Measurements from ENCODE around the gene JPH2.

Gene JPH2

GRCh38 chr20:44067650-44068081 lies 119.3 kb downstream of the JPH2 start:
- H3K27ac ChIP-seq (ENCODE audit: low read length), result no peak overlapping the region
- no peaks in the 10 kb centered on the region for H3K27me3 ChIP-seq (ENCODE audit: control insufficient read depth in 1 of 2, insufficient read depth in 2 of 2, low read length in 2 of 2)
- no peak overlapping the region for H3K9ac ChIP-seq (ENCODE audit: low read length in 2 of 2)
- H3K9me3 ChIP-seq (ENCODE audit: control insufficient read depth in 2 of 2, low read length in 2 of 2), result no peaks in the 10 kb centered on the region
- no peaks in the 10 kb centered on the region for H3K36me3 ChIP-seq (ENCODE audit: control insufficient read depth in 2 of 2, insufficient read depth in 2 of 2, low read length in 2 of 2)
- no peak overlapping the region for H3K4me3 ChIP-seq (ENCODE audit: low read length in 2 of 2)
- H3K4me1 ChIP-seq (ENCODE audit: control insufficient read depth, insufficient read depth, low read length), result no peaks in the 10 kb centered on the region

GRCh38 chr20:44066645-44067606 lies 120.1 kb downstream of the JPH2 start:
- H3K9ac ChIP-seq (ENCODE audit: low read length in 2 of 2), result no peak overlapping the region
- no peaks in the 10 kb centered on the region for H3K27me3 ChIP-seq (ENCODE audit: control insufficient read depth in 1 of 2, insufficient read depth in 2 of 2, low read length in 2 of 2)
- no peak overlapping the region for H3K4me3 ChIP-seq (ENCODE audit: low read length in 2 of 2)
- no peaks in the 10 kb centered on the region for H3K4me1 ChIP-seq (ENCODE audit: control insufficient read depth, insufficient read depth, low read length)
- no peaks in the 10 kb centered on the region for H3K9me3 ChIP-seq (ENCODE audit: control insufficient read depth in 2 of 2, low read length in 2 of 2)
- no peaks in the 10 kb centered on the region for H3K36me3 ChIP-seq (ENCODE audit: control insufficient read depth in 2 of 2, insufficient read depth in 2 of 2, low read length in 2 of 2)
- H3K27ac ChIP-seq (ENCODE audit: low read length), result no peak overlapping the region

- Histone ChIP-seq H3K9me3 (ENCODE audit: control insufficient read depth in 2 of 2, low read length in 2 of 2) (no peaks in the 10 kb centered on the region), H3K36me3 (ENCODE audit: control insufficient read depth in 2 of 2, insufficient read depth in 2 of 2, low read length in 2 of 2) (no peaks in the 10 kb centered on the region), H3K4me1 (ENCODE audit: control insufficient read depth, insufficient read depth, low read length) (no peaks in the 10 kb centered on the region), H3K27ac (ENCODE audit: low read length) (no peak overlapping the region), H3K9ac (ENCODE audit: low read length in 2 of 2) (no peak overlapping the region), H3K4me3 (ENCODE audit: low read length in 2 of 2) (no peak overlapping the region), H3K27me3 (ENCODE audit: control insufficient read depth in 1 of 2, insufficient read depth in 2 of 2, low read length in 2 of 2) (no peaks in the 10 kb centered on the region)
These were observed 121.3 kb downstream of the JPH2 start for GRCh38 chr20:44065401-44066340.

- no peaks in the 10 kb centered on the region for H3K4me1 ChIP-seq (ENCODE audit: control insufficient read depth, insufficient read depth, low read length)
- H3K27me3 ChIP-seq (ENCODE audit: control insufficient read depth in 1 of 2, insufficient read depth in 2 of 2, low read length in 2 of 2), result no peaks in the 10 kb centered on the region
- no peak overlapping the region for H3K4me3 ChIP-seq (ENCODE audit: low read length in 2 of 2)
- H3K9me3 ChIP-seq (ENCODE audit: control insufficient read depth in 2 of 2, low read length in 2 of 2), result no peaks in the 10 kb centered on the region
- no peak overlapping the region for H3K9ac ChIP-seq (ENCODE audit: low read length in 2 of 2)
- no peaks in the 10 kb centered on the region for H3K36me3 ChIP-seq (ENCODE audit: control insufficient read depth in 2 of 2, insufficient read depth in 2 of 2, low read length in 2 of 2)
- no peak overlapping the region for H3K27ac ChIP-seq (ENCODE audit: low read length)
These were observed 122.2 kb downstream of the JPH2 start for GRCh38 chr20:44064501-44065400.

Data from stomach smooth muscle (tissue), 2 donors.